ENCODE measurements around the gene RPRD2.

RPRD2 gene

GRCh38 chr1:150474869-150475268 lies 110.9 kb downstream of the RPRD2 start:
- H3K27ac ChIP-seq: no peak overlapping the region
- ChIA-PET POLR2A (ENCODE audit: low non-redundant PET) (no interaction called here), CTCF (interaction anchor here (1.0 to 1.7 kb wide), 2 partner anchors 12 to 86 kb away, joined by 4 to 7 read pairs; no protein-coding TSS in a partner anchor)
- TF ChIP-seq CTCF (conservative IDR thresholded peaks at IDR 0.05; ENCODE audit: low read depth): no peak
- no peak for DNase-seq (ENCODE audit: low spot score)

DNA sequence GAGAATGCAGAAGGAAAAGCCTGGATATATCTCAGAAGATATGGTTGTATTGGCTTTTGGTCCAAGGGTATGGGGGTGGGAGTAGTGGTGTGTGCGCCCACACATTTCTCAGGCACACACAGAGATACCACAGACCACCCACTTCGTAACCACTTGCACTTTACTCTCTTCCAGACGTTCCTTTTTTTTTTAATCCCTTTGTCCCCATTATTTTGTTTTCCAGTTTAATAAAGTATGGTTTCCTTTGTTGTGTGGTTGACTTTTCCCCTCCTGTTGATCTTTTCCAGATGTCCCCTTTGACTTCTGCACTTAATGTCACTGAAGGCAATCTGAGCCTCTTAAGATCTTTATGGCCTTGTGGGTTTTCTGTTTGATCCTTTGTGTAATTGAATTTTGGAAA lies 112.8 kb downstream of the RPRD2 start:
- ChIA-PET CTCF (no interaction called here), POLR2A (ENCODE audit: low non-redundant PET) (no interaction called here)
- H3K27ac ChIP-seq: no peak overlapping the region
- DNase-seq (ENCODE audit: low spot score): no peak
- no peak for TF ChIP-seq CTCF (conservative IDR thresholded peaks at IDR 0.05; ENCODE audit: low read depth)

DNA sequence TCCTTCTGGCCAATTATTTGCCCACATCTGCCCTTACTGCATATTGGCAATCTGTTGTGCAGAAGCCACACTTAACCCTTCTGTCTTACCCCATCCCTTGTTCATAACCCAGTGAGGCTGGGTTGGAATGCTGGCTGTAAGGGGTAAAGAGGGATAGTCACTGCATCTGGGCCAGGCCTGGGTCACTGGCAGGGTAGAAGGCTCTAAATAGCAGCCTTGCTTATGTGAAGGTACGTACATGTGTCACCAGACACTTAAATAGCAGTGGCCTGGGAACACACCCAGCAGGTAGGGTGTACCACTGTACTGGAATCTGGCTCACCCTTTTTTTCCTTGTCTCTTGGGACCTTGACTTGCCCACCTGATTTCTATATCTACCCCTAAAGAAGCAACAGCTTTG lies 113.4 kb downstream of the RPRD2 start:
- peak overlapping the region; percentile 69 for H3K27ac ChIP-seq
- ChIA-PET POLR2A (ENCODE audit: low non-redundant PET) (no interaction called here), CTCF (no interaction called here)
- DNase-seq (ENCODE audit: low spot score): peak; percentile 55
- no peak for TF ChIP-seq CTCF (conservative IDR thresholded peaks at IDR 0.05; ENCODE audit: low read depth)

DNA sequence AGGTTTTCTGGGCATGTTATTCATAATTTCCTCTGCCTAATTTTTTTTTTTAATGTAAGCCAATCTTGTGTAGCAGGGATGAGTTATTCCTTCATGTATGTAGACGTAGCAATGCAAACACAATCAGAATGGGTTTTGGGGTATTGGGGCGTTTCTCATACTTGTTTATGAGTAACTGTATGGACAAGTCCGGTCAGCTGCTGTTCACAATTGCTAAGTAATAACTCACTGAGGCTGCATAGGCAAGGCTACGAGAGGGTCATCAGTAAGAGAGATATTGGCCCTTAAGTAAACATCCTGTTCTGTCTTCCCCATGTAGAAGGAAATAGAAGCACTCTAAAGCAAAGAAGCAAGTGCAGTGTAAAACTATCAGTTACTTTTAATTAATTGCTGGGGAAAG lies 113.8 kb downstream of the RPRD2 start:
- ChIA-PET POLR2A (ENCODE audit: low non-redundant PET) (interaction anchor here (0.6 kb wide), 1 partner anchor 72 kb away, joined by 3 read pairs; no protein-coding TSS in a partner anchor), CTCF (no interaction called here)
- peak; percentile 89 for DNase-seq (ENCODE audit: low spot score)
- H3K27ac ChIP-seq: peak overlapping the region; percentile 69; the same call in 1 of the 2 replicates
- TF ChIP-seq CTCF (conservative IDR thresholded peaks at IDR 0.05; ENCODE audit: low read depth): no peak

DNA sequence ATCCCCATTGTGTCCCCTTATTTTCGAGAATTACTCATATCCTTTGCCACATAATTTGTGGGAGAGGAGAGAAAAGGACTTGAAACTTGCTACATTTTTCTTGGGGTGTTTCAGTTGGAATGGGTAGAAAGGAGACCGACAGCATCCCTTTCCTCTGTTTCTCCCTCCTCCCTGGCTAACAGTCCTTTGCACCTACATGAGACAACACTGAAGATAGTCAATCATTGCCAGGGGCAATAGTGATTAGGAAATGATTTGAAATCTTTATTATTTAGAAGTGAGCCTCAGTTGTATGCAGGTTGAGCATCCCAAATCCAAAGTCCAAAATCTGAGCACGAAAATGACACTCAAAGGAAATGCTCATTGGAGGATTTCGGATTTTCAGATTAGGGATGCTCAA lies 115.4 kb downstream of the RPRD2 start:
- TF ChIP-seq CTCF (conservative IDR thresholded peaks at IDR 0.05; ENCODE audit: low read depth): no peak
- no peak for DNase-seq (ENCODE audit: low spot score)
- ChIA-PET CTCF (no interaction called here), POLR2A (ENCODE audit: low non-redundant PET) (no interaction called here)
- H3K27ac ChIP-seq: no peak overlapping the region

DNA sequence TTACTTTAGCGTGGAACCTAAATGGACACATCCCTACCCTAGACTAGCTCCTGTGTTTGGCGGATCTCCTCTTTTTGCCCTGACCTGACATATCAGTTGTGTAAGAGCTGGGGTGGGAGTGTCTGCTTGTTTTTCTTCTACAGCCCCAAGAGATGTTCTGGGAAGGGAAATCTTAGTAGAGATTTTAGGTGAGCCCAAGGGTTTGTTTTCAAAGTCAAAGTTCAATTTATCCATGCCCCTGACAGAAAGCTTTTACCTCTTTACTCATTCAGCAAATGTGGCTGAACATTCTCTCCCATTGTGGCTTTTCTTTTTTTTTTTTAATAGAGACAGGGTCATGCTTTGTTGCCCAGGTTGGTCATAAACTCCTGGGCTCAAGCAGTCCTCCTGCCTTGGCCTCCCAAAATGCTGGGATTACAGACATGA lies 116.0 kb downstream of the RPRD2 start:
- TF ChIP-seq CTCF (conservative IDR thresholded peaks at IDR 0.05; ENCODE audit: low read depth): no peak
- CTCF ChIA-PET: no interaction called here
- POLR2A ChIA-PET (ENCODE audit: low non-redundant PET): no interaction called here
- H3K27ac ChIP-seq: no peak overlapping the region
- no peak for DNase-seq (ENCODE audit: low spot score)

DNA sequence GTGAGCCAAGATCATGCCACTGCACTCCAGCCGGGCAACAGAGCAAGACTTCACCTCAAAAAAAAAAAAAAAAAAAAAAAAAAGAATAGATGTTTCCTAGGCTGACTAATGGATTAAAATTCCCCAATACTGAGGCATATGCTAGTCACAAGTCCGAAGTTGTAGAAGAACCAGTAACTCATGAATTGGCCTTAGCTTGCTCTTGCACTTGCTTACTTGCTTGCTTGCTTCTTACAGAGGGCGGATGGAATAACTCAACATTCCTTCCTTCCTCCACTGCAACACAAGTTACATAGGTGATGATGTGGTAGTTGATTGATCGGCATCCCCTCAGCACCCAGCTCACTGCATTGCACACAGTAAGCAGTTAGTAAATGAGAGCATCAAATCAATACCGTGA lies 120.5 kb downstream of the RPRD2 start:
- ChIA-PET CTCF (interaction anchor here (0.6 kb wide), 1 partner anchor 48 kb away, joined by 3 read pairs; no protein-coding TSS in a partner anchor), POLR2A (ENCODE audit: low non-redundant PET) (no interaction called here)
- no peak for TF ChIP-seq CTCF (conservative IDR thresholded peaks at IDR 0.05; ENCODE audit: low read depth)
- DNase-seq (ENCODE audit: low spot score): peak; percentile 46
- no peak overlapping the region for H3K27ac ChIP-seq

Measured in RWPE1 (cell line).